ENCODE measurements around the gene HHLA2.
"Not testable (repeated sequence)": the region's sequence is repeated elsewhere in the genome, so short reads cannot be mapped to it uniquely, and the experiment has no call there.

The HHLA2 gene

GRCh38 chr3:108296239-108296638 is at the start of gene HHLA2:
TSS of gene HHLA2 (plus strand) at chr3:108296548. CDS start at chr3:108351814, 55,266 bp downstream.
- DNase-seq (ENCODE audit: low read depth), result no peak

GRCh38 chr3:108250626-108251025 is 45.7 kb upstream of the HHLA2 start:
- DNase-seq (ENCODE audit: low read depth), result no peak

- no peak for DNase-seq (ENCODE audit: low read depth)
These were observed 45.1 kb upstream of the HHLA2 start for GRCh38 chr3:108251265-108251664.

GRCh38 chr3:108251844-108252243 is 44.5 kb upstream of the HHLA2 start:
- no peak for DNase-seq (ENCODE audit: low read depth)

- DNase-seq (ENCODE audit: low read depth), result no peak
These were observed 41.2 kb upstream of the HHLA2 start for GRCh38 chr3:108255131-108255530.

GRCh38 chr3:108264534-108265298 is 31.6 kb upstream of the HHLA2 start:
- not testable (repeated sequence) for DNase-seq (ENCODE audit: low read depth)

GRCh38 chr3:108268235-108268634 is 28.1 kb upstream of the HHLA2 start:
- DNase-seq (ENCODE audit: low read depth), result not testable (repeated sequence)

GRCh38 chr3:108271626-108272025 is 24.7 kb upstream of the HHLA2 start:
- no peak for DNase-seq (ENCODE audit: low read depth)

- DNase-seq (ENCODE audit: low read depth), result not testable (repeated sequence)
These were observed 17.3 kb upstream of the HHLA2 start for GRCh38 chr3:108279066-108279465.

- no peak for DNase-seq (ENCODE audit: low read depth)
These were observed 15.9 kb upstream of the HHLA2 start for GRCh38 chr3:108280476-108280875.

- no peak for DNase-seq (ENCODE audit: low read depth)
These were observed 14.7 kb upstream of the HHLA2 start for GRCh38 chr3:108281670-108282069.

GRCh38 chr3:108283006-108283405 is 13.3 kb upstream of the HHLA2 start:
- DNase-seq (ENCODE audit: low read depth), result no peak

- no peak for DNase-seq (ENCODE audit: low read depth)
These were observed 12.4 kb upstream of the HHLA2 start for GRCh38 chr3:108283989-108284388.

- no peak for DNase-seq (ENCODE audit: low read depth)
These were observed 11.2 kb upstream of the HHLA2 start for GRCh38 chr3:108285176-108285575.

- no peak for DNase-seq (ENCODE audit: low read depth)
These were observed 9.2 kb upstream of the HHLA2 start for GRCh38 chr3:108287146-108287545.

GRCh38 chr3:108288193-108288592 is 8.2 kb upstream of the HHLA2 start:
- DNase-seq (ENCODE audit: low read depth), result not testable (repeated sequence)

- no peak for DNase-seq (ENCODE audit: low read depth)
These were observed 7.2 kb upstream of the HHLA2 start for GRCh38 chr3:108289159-108289558.

GRCh38 chr3:108292450-108292849 is 3.9 kb upstream of the HHLA2 start:
- DNase-seq (ENCODE audit: low read depth), result no peak

- no peak for DNase-seq (ENCODE audit: low read depth)
These were observed 3.4 kb upstream of the HHLA2 start for GRCh38 chr3:108292905-108293328.

- DNase-seq (ENCODE audit: low read depth), result no peak
These were observed 2.5 kb upstream of the HHLA2 start for GRCh38 chr3:108293858-108294257.

- no peak for DNase-seq (ENCODE audit: low read depth)
These were observed 750 bp upstream of the HHLA2 start for GRCh38 chr3:108295421-108296175.

GRCh38 chr3:108297647-108298046 is 1.3 kb downstream of the HHLA2 start:
- no peak for DNase-seq (ENCODE audit: low read depth)

- DNase-seq (ENCODE audit: low read depth), result no peak
These were observed 1.7 kb downstream of the HHLA2 start for GRCh38 chr3:108298056-108298455.

Measured in stimulated activated CD8-positive, alpha-beta memory T cell treated with anti-CD3 and anti-CD28 coated beads, Interleukin-15, amount 100 ng/mL, for 24 hours (primary cell).